Measurements from ENCODE around the gene BTBD10. TPM values are rescaled to one million over a fixed set of nuclear protein-coding genes. Genes with fewer than 3 reads are reported as not detected.
"Not testable (repeated sequence)": the region's sequence is repeated elsewhere in the genome, so short reads cannot be mapped to it uniquely, and the experiment has no call there.

Gene BTBD10
- total RNA-seq, 1 donor from 2014 or later: 4.7 TPM

- DNase-seq (ENCODE audit: low spot score): no peak
- ATAC-seq: no peak
Observed at GRCh38 chr11:13445588-13445987, 17.4 kb downstream of the BTBD10 start.

DNA sequence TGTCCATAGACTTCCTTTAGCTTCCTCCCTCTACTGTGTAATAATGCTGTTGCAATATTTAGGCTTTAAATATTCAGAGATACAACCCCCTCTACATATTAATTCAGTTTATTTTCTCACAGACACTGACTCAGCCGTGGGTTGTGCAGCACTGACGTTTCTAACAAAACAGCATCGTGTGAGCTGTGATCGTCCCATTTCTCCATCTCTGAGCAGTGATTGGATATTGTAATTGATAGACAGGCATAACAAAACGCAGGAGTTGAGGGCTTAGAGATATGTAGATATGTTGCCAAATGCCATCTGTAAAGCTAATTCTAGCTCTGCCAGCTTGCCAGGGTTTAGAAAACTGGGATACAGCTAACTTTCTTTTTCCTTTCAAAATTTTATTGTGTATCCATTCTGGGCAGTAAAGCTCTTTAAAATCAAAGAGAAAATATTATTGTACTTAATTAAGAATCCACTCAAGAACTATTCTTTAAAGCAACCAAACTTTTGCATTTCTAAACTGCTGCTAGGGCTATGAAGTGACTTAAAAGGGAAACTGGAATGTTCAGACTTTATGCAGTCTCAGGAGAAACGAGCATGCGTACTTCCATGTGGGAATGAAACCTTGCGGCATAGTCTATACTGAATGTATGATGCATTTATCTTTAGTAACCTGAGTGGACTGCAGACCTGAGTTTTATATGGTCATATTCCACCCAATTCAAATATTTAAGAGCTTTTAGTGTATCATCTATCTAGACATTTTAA is 22.7 kb downstream of the BTBD10 start:
- ATAC-seq: peak; percentile 95
- no peak for DNase-seq (ENCODE audit: low spot score)

- ATAC-seq (no peak), DNase-seq (ENCODE audit: low spot score) (no peak)
Observed at GRCh38 chr11:13438291-13438690, 24.7 kb downstream of the BTBD10 start.

DNA sequence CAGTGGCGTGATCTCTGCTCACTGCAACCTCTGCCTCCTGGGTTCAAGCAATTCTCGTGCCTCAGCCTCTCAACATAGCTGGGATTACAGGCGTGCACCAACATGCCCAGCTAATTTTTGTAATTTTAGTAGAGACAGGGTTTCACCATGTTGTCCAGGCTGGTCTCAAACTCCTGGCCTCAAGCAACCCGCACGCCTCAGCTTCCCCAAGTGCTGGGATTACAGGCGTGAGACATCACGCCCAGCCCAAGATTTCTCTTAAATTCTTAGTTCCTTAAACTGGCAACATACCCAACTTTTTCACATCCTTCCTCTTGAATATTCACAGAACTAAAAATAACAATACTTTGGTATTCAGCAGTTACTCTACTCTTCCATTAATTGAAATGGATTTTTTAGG is 26.2 kb downstream of the BTBD10 start:
- not testable (repeated sequence) for DNase-seq (ENCODE audit: low spot score); ATAC-seq

DNA sequence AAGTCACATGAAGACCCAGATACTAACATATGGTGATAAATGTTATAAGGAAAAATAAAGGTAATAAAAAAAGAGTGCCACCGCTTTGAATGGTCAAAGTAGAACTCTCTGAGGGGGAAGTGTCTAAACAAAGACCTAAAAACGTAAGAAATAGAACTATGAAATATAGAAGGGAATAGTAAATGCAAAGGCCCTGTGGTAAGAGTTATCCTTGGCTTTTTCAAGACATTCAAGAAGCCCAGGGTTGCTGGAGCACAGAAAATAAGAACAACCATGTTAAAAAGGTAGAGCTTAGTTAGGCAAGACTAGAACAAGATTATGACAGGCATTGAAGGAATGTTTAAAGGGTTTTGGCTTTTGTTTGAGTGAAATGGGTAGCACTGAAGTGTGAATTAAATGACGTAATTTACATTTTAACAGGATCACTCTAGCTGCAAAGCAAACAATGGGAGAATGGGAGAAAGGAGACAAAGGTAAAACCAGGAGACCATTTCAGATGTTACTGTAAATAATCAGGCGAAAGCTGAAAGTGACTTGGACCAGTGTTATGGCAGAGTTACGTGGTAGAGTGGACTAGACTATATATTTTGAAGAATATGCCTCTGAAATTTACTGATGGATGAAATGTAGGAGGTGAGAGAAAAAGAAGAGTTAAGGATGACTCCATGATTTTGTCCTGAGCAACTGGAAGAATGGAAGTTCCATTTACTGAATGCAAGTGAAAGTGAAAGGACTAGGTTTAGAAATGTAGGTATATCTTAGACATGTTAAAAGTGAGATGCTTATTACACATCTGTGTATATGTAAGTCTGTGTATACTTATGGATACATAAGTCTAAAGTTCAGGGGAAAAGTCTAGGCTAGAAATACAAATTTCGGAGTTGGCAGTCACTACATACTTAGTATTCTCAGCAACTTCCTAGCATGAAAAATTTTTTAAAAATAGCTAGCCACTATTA is 28.5 kb downstream of the BTBD10 start:
- ATAC-seq: no peak
- no peak for DNase-seq (ENCODE audit: low spot score)

- no peak for DNase-seq (ENCODE audit: low spot score)
- ATAC-seq: no peak
Observed at GRCh38 chr11:13433437-13433836, 29.6 kb downstream of the BTBD10 start.

- DNase-seq (ENCODE audit: low spot score) (no peak), ATAC-seq (no peak)
Observed at GRCh38 chr11:13429836-13430235, 33.2 kb downstream of the BTBD10 start.

DNA sequence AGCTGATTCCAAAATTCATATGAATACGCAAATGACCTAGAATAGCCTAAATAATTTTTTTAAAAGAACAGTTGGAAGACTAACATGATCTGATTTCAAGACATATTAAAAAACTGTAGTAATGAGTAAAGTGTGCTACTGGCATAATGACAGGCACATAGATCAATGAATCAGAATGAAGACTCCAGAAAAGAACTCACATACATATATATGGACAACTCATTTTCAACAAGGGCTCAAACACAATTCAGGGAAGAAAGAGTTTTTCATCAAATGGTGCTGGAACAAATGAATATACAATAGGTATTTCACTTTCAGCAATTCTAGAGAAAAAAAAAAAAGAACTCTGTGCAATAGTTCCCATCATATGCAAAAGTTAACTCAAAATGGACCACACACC is 33.7 kb downstream of the BTBD10 start:
- DNase-seq (ENCODE audit: low spot score) (no peak), ATAC-seq (no peak)

DNA sequence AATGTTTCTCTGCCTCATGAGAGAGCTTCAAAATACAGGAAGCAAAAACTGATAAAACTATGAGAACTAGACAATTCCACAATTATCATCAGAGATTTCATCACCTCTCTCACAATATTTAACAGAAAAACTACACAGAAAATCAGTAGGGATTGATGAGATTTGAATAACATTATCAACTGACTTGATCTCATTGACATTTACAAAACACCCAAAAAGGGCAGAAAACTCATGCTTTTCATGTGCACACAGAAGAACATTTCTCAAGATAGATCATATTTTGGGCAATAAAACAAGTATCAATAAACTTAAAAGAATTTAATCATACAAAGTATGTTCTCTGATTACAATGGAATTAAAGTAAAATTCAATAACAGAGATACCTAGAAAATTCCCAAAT is 35.6 kb downstream of the BTBD10 start:
- DNase-seq (ENCODE audit: low spot score): no peak
- ATAC-seq: no peak

DNA sequence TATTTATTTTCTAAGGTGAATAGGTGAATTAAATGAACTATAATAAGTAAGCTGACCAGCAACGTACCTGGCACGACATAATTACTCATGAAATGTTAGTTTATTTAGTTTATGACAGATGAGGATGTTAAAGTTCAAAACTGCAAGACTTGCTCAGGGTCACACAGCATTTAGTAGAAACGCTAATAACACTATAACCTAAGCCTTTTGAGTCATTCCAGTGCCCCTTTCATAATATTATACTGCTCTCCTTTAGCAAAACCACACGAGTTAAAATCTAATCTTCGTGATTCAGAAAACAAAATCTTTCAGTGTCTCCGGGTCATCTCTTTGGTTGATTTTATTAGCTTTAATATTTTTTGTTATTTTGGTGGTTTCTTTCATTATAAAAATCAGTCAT is 39.6 kb downstream of the BTBD10 start:
- ATAC-seq (no peak), DNase-seq (ENCODE audit: low spot score) (no peak)

GRCh38 chr11:13421561-13421960 is 41.5 kb downstream of the BTBD10 start:
- ATAC-seq (no peak), DNase-seq (ENCODE audit: low spot score) (no peak)

DNA sequence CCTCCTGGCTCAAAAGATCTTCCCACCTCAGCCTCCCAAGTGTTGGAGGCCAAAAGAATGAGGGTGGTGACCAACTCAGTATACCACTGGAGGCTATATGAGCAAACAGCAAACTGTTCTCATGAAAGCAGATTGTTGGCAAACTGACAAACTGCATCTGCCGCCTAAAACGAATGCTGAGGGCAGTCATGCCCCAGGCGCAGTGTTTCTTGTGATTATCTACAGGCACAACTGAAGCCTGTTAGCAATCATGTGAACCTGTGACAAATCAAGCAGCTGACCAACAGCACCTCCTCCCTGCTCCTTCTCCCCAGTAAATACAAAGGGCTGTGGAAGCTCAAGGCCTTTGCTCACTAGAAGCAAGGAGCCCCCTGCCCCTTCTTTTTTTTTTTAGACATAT is 47.8 kb downstream of the BTBD10 start:
- DNase-seq (ENCODE audit: low spot score): no peak
- ATAC-seq: no peak

DNA sequence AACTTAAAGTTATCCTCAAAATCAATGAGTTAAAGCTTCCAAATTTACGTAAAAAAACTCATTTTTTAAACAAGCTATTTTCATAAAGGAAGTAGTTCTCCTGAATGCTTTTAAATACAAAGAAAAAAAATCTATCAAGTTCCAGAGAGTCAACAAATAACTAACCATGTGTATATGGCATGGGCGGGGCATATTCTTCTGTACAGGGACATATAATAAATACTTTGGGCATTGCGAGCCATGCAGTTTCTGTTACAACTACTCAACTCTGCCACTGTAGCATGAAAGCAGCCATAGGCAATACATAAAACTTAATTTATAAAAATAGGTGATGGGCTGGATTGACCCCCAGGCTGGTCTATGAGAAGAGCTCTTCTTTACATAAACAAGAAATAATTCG is 57.8 kb downstream of the BTBD10 start:
- no peak for DNase-seq (ENCODE audit: low spot score)
- no peak for ATAC-seq

GRCh38 chr11:13398335-13398734 is 64.7 kb downstream of the BTBD10 start:
- DNase-seq (ENCODE audit: low spot score); ATAC-seq: not testable (repeated sequence)

DNA sequence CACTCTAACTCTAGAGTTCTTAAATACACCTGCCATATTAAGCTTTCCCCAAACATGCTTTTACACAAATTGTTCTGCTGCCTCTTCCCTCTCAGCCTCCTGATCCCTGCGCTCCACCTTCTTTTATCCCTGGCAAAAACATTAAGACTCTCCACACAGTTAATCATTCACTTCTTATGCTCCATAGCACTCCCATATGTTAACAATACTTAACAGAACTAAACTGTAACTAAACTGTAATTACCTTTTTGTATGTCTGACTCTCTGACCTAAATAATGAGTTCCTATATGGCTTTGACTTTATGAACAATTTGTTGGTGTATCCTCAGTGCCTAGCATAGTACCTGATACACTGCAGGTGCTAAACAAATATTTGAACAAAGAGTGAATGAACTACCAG is 71.8 kb downstream of the BTBD10 start:
- ATAC-seq (no peak), DNase-seq (ENCODE audit: low spot score) (no peak)

- ATAC-seq: no peak
Observed at GRCh38 chr11:13388741-13389140, 74.3 kb downstream of the BTBD10 start.

DNA sequence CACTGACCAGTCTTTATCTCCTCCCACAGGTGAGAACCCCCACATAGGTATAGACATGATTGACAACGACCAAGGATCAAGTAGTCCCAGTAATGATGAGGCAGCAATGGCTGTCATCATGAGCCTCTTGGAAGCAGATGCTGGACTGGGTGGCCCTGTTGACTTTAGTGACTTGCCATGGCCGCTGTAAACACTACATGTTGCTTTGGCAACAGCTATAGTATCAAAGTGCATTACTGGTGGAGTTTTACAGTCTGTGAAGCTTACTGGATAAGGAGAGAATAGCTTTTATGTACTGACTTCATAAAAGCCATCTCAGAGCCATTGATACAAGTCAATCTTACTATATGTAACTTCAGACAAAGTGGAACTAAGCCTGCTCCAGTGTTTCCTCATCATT is 76.5 kb downstream of the BTBD10 start:
- DNase-seq (ENCODE audit: low spot score): no peak
- ATAC-seq: peak; percentile 66

More at GRCh38 chr11:13388741-13389140, 74.3 kb downstream of the BTBD10 start:
- no peak for DNase-seq (ENCODE audit: low spot score)

GRCh38 chr11:13384908-13385640 is 77.9 kb downstream of the BTBD10 start:
- peak; percentile 55 for ATAC-seq
- DNase-seq (ENCODE audit: low spot score): no peak

DNA sequence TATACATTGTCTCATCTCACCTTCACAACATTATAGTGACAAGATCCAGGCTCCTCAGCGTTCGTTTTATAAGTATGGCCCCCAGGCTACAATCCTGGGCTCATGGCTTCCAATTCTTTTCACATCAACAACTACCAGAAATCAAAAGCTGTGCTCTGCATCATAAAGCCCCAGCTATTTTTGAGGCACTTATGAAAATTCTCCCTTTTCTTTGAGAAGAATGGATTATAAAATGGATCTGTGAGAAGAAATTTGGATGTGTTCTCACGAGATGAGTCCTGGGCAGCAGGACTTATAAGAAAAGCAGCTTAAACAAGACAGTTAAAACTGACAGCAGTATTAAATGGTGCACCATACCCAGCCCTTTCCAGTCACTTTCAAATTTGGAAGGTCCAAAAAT is 80.3 kb downstream of the BTBD10 start:
- no peak for ATAC-seq
- DNase-seq (ENCODE audit: low spot score): no peak

- DNase-seq (ENCODE audit: low spot score): no peak
- ATAC-seq: no peak
Observed at GRCh38 chr11:13380731-13381130, 82.3 kb downstream of the BTBD10 start.

DNA sequence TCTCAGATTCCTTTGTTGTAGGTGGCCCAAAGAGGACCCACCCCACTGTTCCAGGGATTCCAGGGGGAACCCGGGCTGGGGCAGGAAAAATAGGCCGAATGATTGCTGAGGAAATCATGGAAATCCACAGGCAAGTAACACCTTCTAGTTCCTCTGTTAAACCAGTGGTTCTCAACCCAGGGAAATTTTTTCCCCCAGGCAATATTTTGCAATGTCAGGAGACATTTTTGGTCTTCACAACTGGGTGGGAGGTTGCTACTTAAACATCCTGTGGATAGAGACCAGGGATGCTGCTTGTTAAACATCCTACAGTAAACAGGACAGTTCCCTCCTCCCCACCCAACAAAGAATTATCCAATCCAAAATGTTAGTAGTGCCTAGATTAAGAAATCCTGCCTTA is 84.7 kb downstream of the BTBD10 start:
- no peak for ATAC-seq
- DNase-seq (ENCODE audit: low spot score): no peak

Data from left lobe of liver (tissue), 2 donors.